GM19240 (cell line): ENCODE results near the gene MFNG.
A peak's percentile ranks its signal among the peaks of the same experiment; 100 is the strongest.

Experiments used
- DNase-seq: peaks from one replicate; pipeline ENCODE4 v3.0.0; 2011; ENCODE audit warnings: low spot score; ENCODE audit not compliant: insufficient read length

Gene MFNG

DNA sequence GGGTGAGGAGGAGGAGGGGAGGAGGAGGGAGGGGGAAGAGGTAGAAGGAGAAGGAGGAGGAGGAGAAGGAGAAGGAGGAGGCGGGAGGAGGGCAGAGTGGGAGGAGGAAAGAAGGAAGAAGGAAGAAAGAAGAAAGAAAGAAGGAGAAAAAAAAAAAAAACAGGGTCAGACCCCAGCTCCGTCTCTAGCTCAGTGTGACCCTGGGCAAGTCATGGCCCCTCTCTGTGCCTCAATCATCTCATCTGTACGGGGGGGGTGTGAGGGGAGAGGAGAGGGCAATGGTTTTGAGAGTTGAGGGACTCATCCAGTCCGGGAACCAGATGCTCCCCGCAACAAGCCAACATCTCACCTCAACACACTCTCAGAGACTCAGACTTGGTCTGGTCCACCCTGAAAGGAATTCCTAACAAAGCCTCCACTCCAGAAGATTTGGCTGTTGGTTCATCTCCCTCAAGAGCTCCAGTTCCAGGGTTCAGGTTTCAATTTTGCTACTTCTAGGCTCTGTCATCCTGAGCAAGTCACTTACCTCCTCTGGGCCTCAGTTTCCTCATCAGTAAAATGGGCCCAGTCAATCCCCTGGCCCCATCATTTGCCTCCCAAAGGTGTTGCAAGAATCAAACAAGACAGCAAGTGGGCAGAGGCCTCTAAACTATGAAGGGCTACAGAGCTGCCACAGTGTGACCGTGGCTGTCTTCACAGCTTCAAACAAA lies 25.4 kb upstream of the MFNG start:
- DNase-seq, result no peak

DNA sequence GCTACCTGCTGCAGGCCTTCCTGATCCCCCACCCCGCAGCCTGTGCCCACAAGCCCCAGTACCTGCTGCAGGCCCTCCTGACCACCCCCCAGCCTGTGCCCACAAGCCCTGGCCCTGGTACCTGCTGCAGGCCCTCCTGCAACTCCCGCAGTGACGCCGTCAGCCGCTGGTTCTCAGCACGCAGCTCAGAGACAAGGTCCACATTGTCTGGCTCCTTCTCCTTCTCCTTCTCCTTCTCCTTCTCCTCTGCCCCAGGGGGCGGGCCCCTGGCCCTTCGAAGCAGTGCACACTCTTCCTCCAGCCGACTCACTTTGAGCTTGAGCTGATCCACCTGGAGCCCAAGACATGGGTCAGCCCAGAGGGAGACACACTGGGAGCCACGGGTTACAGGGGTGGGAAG lies 23.9 kb upstream of the MFNG start:
- no peak for DNase-seq

DNA sequence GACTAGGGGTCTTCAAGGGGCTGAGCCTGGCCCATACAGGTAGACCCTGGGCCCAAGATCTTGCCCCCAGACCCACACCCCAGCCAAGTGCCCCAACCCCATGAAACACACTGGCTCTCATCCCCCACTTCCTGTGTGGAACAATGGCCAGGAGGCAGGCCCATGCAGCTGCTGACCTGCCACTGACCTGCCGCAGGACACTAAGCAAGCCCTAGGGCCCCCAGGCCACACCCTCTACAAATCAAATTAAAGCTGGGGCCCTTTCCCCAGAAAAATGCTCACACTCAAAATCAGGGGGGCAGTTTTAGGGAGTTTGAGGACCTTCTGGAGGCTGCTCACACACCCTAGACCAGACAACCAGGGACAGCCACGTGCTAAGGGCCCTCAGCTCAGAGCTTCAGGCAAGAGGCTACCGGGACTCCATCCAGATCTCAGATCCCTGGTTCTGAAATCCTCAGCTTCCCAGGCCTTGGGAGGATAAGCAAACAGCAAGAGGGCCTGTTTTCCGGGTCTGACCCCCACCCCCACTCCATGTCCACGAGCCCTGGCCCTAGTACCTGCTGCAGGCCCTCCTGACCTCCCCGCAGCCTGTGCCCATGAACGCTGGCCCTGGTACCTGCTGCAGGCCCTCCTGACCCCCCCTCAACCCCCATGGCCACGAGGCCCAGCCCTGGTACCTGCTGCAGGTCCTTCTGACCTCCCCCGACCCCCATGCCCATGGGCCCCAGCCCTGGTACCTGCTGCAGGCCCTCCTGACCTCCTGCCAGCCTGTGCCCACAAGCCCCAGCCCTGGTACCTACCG lies 23.1 kb upstream of the MFNG start:
- no peak for DNase-seq

DNA sequence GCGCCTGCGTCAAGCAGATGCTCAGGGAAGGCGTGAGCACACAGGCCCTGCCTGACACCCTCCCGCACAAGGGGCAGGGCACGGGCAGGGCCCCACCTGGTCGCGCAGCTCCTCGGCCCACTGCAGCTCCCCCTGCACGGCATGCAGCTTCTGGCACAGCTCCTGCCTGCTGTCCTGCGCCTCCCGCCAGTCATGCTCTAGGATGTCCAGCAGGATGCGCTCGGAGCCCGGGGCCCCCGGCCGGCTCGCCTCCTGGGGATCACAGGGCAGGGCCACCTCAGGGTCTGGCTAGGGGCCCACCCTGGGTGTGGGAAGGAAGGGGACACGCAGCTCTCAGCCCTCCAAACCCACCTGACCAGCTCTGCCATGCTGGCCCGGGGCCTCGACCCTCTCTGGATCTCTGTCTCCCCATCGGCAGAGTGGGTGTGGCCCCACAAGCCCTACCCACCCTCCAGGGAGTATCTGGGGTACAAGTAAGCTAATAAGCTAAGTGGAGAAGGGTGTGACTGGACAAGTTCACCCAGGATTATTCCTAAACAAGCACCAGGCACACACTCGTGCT lies 22.3 kb upstream of the MFNG start:
- no peak for DNase-seq

DNA sequence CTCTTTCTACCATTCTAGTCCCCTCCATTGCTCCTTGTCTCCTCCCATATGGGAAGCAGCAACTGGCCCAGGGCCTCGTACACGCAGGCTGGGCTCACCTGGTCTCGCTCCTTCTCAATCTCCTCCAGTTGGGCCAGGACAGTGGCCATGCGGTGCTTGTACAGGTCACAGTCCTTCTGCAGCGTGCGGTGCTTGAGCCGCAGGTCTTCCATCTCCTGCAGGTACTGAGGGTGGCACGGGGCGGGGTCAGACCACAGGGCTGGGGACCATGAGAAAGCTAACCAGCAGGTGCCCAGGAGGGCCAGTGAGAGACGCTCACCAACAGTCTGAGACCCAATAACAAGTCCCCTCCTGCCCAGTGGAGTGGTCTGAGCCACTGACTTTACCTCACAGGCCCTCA lies 21.5 kb upstream of the MFNG start:
- DNase-seq, result no peak

DNA sequence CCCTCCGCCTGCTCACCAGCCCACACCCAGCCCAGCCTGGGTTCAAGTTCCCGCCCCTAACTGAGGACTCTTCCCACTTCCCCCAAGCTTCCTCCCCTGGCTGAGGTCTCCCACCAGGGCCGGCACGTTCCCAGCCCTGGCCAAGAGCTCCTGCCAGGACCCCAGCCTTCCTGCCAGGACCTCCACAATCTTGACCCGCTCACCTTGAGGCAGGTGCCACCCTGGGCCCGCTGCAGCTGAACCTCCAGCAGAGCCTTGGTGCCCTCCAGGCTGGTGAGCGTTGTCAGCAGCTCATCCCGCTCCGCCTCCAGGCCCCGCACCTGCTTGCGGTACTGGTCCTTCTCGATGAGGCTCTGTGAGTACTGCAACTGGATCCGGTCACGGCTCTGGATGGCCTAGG lies 19.8 kb upstream of the MFNG start:
- DNase-seq, result no peak

DNA sequence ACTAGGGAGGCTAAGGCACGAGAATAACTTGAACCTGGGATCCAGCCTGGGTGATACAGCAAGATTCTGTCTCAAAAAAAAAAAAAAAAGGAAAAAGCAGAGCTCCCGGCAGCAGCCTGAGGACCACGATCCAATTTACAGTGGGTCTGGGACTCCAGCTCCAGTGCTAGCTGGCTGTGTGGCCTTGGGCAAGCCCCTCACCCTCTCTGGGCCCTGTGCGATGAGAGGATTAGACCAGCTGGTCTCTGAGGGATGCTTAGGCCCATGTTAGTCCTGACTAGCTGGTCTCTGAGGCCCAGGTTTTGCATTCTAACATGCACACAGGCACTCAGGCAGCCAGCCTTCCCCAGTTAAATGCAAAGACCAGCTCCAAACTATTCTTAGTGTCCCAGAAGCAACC lies 19.4 kb upstream of the MFNG start:
- no peak for DNase-seq

DNA sequence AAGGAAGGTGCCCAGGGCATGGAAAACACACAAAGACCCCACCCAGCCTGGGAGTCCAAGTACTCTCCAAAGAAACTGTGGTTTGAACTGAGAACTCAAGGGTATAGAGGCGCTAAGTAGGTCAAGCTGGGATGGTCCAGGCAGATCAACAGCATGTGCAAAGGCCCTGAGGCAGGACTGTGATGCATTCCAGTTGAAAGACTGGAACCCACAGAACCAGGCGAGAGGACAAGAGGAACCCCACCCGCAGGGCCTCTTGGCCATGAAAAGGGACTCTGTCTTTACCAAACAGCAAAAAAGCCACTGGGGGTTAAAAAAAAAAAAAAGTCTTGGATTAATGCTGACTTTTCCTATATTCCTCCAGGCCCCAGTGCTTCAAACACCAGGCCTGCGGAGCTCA lies 18.8 kb upstream of the MFNG start:
- DNase-seq, result no peak

DNA sequence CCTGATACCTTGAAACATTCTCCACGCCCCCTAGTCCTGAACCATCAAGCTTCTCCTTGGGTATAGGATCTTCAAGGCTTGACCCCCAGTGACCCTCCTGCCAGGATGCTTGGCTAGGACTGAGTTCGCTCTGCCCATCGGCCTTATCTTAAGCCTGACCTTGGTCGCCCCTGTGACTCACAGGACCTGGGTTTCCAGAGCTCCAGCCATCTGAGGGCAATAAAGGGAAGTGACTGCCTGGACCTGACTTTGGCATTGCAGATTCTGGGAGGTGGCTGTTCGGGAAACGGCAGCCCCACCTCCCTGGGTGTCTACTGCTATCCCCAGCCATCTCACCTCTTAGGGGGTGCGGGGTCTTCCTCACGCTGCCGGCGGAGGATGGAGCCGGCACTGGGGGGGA lies 17.7 kb upstream of the MFNG start:
- DNase-seq, result no peak

DNA sequence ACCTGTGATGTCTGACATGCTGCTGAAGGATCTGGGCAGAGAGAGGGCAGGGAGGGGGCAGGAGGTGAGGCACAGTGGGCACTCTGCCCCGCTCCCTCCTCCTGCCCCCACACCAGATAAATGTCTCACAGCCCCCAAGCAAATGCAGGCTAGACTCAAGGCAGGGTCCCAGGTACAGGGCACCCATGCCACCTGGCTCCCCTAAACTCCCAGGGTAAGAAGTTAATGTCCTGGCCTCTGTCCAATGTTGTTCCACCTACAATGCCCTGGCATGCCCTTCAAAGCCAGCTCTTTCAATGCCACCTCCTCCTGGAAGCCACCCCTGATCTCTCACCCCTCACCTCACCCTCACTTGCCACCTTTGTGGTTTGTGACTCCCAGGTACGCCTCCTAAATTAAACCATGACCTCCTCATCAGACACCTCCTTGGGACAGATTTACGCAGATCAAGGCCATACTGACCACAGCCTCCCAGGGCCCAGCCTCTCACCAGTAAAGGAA lies 17.0 kb upstream of the MFNG start:
- no peak for DNase-seq

DNA sequence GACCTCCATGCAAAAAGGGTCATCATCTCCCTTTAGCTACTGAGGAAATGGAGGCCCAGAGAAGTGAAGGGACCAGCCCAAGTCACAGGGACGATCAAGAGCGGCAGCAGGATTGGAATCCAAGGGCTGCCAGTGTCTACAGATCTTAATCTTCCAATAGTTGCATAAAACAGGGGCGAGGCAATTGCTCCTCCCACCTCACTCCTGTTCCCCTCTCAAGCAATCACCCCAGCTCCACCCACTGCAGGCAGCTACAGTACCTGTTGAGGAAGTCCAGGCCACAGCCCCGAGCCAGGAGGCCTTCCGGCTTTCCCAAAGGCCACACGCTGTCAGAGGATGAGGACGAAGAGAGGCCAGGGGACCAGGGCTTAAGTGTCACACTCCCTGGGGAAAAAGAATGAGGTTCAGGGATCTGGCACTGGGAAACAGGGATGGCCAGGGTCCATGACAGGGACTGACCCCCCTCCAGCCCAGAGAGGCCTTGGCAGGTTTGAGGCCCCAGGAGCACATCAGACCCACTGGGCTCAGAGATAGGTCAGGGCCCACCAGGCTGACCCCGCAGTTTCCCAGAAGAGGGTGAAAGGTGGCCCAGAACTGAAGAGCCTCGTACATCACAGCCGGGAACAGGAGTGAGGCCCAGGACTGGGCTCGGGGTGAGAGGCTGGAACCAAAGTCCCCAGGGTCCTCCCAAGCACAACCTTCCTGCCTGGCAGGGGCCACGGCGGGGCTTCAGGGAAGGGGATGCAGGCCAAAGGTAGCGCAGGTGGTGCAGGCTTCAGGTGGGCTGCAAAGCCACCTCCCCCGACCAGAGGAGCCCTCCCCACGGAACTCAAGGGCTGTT lies 16.4 kb upstream of the MFNG start:
- no peak for DNase-seq

DNA sequence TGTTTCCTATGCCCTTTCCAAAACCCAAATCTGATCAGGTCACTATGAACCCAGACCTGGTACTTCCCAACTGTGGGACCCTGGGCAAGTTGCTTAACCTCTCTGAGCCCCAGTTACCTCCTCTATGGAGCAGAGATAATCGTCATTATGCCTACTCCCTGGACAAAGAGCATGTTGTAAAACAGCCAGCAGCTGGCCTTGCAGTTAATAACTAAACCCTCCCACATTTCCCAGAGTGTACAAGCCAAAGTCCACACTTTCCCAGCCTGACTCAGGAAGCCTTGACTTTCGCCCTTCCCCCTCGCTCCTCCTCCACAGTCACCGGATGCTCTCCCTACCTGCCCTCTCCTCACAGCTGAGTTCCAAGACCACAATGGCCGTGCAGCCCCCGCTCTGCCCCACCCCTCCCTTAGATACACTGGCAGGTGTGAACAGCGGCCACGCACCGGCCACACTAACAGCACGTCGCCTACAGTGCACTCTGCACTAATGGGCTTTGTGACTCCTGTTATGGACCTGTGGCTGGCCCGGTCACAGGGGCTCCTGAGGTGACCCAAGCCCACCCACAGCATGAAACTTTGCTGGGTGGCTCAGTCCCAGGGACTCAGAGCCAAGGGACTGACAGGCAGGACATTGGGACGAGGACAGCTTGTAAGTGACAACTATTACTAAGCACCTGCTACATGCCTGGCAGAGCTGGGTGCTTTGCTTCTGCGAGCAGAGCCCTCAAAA lies 15.6 kb upstream of the MFNG start:
- DNase-seq, result no peak

DNA sequence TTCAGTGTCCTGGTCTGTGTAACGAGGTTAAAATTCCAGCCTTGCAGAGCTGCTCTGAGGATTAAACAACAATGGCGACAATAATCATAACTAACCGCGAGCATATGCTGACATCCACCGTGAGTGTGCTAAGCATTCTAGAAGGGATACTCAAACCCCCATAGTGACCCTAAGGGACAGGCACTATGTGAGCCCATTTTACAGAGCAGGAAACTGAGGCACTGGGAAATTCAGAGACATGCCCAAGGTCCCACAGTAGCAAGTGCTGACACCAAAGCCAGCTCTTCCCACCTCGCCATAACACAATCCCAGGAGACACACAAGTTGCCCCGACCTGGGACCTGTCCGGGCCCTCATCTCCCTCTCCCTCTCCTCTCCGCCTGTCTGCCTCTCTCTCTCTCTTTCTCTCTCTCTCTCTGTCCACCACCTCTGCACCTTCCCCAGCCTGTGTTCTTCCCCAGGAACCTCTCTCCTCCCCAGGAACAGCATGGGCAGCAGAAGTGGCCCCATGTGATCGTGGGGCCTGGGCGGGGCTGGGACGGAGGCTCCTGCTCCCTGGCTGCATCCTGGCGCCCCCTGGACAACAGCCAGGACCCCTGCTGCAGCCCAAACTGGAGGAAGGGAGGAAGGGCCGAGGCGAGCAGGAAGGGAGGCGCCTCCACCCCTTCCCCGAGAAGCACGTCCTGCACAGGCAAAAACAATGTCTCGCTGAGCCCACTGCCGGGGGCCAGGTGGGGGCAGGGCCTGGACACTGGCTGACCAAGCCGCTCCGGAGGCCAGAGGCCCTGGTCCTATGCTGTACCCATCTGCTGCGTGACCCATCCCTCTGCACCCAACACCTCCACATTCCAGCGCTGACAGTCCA lies 14.8 kb upstream of the MFNG start:
- no peak for DNase-seq

DNA sequence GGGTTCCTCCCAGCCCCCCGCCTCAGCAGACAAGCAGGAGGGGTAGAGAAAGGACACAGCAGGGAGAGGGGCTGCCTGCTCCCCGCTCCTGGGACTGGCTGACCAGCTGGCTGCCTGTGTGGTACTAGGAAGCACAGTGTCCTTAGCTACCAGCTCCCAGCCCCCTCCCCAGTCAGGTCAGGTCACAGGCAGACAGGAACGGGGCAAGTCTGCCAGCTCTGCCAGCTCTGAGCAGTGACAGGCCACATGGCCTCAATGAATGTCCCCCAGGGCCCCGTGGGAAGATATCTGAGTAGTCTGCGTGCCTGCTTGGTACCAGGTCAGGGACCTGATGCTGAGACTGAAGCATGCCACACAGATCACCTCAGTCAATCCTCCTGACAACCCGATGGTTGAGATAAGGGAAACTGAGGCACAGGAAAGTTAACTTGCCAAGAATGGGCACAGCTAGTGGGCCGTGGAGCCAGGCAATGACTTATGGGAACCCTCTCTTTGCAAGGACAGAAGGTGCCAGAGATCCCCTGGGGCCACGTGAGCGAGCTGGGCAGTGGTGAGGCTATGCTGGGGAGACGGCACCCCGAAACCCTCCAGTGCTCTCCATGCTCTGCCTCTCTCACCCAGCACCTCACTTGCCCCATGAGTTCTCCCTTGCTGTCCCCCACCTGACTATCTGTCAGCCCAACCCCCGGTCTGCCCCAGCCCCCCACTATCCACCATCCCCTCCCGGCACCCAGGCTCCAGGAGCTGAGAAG lies 13.8 kb upstream of the MFNG start:
- no peak for DNase-seq

DNA sequence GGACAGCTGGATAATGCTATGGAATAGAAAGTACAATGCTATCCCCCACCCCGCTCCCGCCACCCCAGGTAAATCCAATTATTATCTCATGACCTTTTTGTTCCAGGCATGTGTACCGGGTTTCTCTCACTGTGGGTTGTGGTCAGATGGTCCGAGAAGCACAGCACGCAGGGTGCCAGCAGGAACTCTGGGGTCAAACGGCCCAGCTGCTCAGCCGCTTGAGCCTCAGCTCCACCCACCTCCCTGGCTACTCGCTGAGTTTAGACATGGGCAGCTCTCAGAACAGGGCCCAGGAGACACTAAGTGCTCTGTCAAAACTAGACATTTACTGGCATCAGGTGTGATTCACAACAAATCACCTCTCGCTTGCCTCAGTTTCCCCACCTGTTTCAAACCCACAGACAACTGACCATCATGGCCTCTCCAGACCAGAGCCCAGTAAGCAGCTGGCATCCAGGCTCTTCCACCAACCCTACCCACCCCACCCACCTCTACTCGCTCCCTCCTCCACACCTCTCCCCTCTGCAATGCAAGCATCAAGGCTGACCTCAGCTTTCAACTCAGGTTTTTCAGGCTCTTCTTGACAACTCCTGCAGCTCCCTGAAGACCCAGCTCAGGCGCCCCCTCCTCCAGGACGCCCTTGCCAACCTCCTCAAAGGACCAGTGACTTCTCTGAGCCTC lies 13.0 kb upstream of the MFNG start:
- no peak for DNase-seq

DNA sequence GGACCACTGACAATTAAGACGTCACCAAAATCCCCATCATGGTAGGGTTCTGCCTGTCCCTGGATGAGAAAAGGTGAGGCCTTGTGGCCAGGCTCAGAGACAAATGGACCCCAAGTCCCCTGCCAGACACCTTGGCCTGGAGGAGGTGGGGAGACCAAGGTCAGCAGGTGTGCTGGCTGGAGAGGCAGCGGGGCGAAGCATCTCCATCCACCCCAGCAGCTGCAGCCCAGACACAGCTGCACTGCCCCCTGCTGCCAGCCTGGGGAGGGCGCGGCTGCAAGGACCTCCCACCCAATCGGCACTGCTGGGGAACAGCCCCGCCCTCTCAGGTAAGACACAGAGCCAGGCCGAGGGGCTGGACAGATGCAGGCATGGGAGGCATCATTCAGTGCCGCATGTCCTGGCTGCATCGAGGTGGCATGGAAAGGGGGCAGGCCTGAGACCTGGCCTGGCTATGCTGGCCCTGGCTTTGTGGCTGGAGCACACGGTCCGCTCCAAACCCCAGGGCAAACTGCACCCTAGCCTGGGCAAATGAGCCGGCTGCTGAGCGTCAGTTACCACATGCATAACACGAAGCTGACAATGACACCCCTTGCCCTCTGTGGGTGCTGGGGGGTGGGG lies 12.2 kb upstream of the MFNG start:
- DNase-seq, result peak; percentile 87

DNA sequence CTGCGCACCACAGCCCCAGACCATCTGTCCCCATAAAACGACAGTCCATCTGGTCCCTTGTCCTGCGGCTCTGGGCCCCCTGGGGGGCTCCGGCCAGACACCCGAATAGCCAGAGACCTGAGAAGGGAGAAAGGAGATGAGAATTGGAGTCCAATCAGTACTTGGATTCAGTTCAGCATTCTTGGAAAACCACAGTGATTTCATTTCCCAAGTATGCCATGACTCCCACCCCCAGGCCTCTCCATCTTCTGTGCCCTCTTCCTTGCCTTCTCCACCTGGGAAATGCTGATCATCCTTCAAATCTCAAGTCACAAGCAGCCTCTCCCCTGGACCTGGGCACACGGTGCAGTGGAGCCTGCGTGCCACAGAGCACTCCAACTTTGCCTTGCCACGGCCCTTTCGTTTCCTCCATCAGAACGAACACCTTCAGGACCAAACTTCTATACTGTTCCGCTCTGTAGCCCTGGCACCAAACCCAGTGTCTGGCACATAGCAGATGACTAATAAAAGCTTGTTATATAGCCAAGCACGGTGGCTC lies 10.9 kb upstream of the MFNG start:
- DNase-seq, result no peak

DNA sequence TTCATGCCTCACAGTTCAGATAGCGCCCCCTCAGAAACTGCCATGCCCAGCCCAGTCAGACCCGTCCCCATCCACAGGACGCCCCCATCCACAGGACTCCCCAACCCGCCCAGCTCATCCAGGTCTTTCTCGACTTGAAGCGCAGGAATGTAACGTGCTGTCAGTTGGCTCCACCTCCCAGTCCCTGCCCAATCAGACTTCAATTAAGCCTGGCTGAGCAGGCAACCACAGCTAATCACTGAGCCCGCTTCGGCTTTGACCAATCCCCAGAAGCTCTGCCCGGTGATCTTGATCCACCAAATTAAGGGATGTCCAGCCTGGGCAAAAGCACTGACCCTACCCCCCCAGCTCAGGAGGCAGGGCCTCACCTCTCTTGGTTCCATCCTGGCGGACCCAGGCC lies 10.5 kb upstream of the MFNG start:
- no peak for DNase-seq
